Stimulated activated CD8-positive, alpha-beta memory T cell treated with anti-CD3 and anti-CD28 coated beads, Interleukin-7, amount 100 ng/mL, for 48 hours (primary cell): ENCODE data around the gene TMEM43.

Experiments
- DNase-seq, 2 donors: peaks; one replicate each; pipeline ENCODE4 v3.0.0-alpha.2; 2020; ENCODE audit warnings: low read depth in 1 of 2; ENCODE audit errors: extremely low read depth in 1 of 2

Gene TMEM43

DNA sequence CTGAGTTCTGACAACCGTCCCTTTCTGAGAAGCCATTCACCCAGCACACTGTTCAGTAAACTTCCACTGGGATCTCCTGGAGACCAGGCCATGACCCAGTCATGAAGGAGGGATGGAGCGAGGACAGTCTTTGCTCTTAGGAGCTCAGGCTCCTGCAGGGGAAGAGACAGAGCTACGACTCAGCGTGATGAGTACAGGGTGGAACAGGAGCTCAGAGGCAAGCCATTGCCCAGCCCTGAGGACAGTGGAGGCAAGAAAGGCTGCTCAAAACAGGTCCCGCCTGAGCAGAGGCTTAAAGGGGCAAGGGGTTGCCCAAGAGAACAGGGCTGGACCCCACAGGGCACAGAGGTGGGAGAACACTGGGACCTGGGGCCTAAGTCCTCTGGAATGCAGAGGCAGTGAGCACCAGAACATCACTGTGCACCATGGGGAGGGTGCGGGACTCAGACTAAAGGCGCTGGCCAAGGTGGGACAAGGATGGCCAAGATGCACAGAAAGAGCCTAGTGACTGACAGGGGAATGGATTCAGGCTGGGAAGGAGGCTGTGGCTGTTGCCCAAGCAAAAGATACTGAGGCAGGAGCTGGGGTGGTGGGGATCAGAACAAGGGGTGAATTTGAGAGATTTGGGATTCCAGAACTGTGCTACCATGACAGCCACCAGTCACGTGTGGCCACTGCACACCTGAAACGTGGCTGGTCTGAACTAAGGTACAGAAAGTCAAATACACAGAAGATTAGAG is 25.8 kb downstream of the TMEM43 start:
- no peak for DNase-seq

DNA sequence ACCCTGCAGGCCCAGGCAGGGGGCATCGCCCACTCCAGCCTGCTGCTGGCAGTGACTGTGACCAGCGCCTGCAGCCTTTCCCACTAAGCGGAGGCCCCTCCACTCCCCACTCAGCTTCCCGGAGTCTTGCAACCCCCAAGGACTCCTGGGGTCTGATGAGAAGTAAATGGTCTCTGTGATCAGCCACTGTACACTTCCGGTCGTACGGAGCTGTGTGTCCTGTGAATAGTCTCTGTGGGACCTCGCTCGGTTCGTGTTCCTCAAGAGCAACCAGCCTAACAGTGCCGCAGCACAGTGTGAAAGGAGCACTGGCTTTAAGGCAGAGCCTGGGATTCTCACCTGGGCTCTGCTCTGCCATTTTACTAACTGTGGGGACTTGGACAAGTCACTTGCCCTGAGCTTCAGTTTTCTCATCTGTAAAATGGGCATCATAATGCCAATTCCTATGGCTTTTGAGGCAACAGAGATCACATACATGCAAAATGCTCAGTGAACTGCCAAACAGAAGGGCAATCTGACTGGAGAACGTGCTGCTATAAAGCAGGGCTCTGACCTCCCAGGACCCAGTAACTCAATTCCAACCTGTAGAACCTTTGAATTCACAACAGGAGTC is 26.7 kb downstream of the TMEM43 start:
- DNase-seq, result no peak

DNA sequence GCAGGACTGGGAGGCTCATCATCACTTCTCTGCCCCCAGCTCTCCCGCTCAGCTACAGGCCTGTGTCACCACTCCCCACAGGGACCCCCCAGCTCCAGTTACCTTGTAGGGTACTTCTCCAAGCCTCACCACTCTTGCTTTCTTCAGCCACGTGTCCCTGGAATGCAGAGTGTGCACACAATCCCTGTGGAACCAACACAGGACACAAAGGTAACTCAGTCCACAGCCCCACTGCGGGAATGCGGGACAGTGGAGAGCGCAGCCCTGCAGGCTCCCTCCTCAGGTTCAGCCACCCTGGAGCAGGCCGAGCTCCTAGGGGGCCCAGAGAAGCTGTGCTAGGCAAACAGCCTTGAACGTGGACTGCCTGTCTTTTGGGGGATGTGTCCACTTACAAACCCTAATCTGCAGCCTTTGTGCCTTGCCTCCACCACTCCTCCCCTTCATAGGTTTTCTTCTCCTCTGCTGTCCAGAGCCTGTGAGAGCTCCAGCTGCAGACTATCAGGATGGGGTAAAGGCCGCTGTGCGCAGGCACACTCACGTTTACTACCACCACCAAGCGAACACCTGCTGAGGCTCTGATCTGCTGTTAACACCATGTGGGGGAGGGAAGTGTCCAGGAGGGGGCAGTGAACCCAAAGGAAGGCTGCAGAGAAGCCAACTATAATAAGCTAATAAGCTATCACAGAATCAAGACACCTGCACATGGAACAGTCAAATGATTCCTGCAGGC is 27.5 kb downstream of the TMEM43 start:
- no peak for DNase-seq

DNA sequence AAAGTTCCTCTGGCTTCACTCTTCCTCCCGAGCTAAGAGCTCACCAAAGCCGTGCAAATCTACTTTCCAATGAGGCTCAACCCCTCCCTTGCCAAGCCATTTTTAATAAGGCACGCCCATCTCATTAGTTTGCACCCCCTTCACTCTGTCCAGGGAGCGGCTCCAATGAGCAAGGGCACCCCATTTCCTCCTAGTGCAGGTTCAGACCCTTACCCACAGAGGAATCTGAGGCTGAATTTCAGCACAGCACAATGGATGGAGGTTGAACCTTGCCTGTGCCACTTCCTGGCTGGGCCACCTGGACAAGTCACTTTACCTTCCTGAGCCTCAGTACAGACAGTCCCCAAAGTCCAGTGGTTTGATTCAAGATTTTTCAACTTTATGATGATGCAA is 28.1 kb downstream of the TMEM43 start:
- DNase-seq, result no peak

DNA sequence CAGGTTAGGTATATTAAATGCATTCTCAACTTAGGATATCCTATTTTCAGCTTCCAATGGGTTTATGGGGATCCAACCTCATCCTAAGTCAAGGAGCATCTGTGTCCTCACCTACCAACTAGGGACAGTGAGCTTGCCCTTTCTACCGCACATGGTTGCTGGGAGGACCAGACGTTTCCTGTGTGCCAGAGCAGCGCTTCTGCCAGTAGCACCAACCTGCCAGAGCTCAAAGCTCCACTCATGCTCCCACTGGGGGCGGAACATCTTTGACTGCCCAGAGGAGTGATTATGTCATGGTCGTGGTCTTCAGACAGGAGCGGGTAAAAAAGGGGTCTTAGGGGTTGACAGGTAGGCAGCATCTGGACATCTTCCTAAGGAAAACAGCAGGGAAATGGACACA is 28.8 kb downstream of the TMEM43 start:
- no peak for DNase-seq

DNA sequence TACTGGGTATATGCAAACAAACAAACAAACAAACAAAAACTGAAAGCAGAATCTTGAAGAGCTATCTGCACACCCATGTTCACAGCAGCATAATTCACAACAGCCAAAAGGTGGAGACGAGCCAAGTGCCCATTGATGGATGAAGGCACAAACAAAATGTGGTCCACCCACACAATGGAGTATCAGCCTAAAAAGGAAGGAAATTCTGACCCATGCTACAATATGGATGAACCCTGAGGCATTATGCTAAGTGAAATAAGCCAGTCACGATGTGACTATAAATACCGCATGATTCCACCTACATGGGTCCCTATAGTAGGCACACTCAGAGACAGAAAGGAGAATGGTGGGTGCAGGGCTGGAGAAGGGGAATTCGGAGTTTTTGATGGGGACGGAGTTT is 29.4 kb downstream of the TMEM43 start:
- DNase-seq, result no peak

DNA sequence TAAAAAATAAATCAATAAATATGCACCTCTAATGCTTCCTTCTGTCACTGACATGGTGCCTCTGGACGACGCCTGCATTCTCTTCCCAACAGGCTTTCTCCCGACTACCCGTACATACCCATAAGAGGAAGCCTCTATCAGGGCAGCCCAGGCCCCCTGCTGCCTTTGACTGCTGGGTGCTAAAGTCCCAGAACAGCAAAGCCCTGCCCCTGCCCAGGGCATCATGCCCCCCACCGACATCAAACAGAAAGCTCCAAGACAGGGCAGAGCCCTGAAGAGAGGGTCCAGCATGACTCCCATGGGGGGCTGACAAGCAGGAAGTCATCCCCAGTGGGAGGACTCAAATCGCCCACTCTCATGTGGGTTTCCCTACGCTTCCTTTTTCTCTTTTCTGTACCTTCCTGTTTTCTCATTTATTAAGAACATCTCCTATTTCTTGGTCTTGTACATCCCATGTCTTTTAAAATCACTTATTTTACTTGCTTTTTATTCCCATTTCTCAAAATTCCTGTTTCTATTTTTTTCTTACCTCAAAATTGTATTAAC is 30.1 kb downstream of the TMEM43 start:
- DNase-seq, result no peak

DNA sequence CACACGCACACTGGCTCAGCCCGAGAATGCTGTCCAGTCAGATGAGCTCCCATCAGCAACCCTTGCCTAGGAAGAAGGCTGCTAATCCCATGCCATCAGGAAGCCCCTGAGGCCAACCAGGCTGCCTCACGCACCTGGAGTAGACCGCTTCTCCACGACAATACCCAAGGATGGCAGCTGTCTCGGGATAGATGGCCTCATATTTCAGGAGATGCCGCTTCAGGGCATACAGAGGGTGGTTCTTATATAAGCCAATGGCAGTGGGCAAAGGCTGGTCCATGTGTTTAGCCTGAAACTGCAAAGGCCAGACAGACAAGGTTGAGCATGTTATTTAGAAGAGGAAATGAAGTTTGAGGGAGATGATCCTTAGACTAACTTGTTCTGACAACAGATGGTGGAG is 31.3 kb downstream of the TMEM43 start:
- DNase-seq, result no peak

DNA sequence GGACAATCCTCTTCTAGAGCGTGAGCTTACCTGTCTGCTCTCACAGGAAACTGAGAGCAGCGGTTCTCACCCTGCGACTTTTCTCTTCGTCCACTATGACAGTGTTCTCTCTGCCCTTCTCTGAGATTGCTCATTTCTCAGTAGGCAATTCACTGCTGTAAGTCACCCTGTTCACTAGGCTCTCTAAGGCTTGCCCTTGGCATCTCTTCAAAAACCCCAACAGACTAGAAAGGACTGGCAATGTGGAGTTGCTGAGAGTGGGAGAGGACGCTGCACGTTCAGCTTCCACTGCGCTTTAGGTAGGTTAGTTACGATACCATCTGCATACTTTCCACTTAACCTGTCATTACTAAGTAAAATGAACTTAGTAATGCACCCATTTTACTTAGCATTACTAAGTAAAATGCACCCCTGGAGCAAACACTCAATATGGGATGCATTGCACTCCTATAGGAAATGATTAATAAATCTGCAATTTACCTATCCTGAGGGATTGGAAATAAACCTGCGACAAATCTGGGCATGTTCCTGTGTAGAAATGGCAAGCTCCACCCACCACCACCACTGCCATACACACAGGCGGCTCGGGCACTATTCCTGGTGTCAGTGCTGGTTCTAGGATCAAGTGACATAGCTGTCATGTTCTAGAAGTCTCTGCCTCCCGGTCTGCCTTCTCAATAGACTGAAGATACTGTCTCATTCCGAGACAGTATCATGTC is 32.1 kb downstream of the TMEM43 start:
- DNase-seq, result no peak

DNA sequence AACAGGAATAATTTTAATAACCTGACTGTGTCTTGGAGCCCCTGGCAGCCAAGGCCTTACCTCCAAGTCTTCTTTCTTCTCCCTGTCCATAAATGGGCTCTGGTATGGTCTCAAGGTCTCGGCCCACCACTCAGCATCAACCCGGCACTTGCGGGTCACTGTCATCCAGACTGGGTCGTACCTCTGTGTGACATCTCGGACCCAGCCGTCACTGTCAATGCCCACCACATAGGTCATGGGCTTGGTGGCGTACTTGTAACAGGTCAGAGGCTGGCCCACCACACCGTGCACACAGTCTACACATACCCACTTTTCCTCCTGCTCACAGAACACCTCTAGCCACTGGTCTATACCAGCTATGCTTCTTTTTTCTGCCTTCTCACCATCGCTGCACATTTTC is 33.1 kb downstream of the TMEM43 start:
- DNase-seq, result no peak

DNA sequence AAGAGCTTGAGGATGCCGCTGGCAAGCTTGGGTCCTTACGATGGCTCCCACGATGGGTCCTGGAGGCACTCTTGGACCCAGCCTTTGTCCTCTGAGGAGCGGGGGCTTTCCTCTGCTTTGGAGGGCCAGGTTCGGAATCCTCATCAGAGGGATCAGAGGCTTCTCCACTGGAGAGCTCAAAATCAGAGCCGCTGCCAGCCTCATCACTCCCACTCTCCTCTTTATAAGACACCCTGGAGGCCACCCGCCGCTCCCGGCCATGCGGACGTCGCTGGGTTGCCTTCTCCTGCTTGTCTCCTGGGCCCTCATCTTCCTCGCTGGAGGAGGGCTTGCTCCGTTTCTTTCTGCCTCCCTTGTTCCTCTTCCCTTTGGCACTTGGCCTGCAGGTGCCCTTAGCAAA is 33.5 kb downstream of the TMEM43 start:
- DNase-seq, result no peak

DNA sequence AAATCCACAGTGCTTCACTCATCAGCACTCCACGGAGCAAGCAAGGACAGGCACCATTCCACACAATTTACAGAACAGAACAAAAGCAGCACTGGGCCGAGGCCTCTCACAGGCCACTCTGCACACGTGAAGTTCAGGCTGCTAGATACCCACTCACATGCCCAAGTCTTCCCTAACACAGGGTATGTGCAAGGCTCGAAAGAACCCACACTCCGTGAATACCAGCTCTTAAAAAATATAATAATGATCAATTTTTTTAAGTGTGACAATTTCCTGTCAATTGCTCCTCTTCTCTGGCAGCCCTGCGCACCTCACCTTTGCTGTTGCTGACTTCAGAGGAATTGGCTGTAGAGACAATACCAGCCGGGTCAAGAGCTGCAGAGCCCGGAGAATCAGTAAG is 34.6 kb downstream of the TMEM43 start:
- DNase-seq, result no peak

DNA sequence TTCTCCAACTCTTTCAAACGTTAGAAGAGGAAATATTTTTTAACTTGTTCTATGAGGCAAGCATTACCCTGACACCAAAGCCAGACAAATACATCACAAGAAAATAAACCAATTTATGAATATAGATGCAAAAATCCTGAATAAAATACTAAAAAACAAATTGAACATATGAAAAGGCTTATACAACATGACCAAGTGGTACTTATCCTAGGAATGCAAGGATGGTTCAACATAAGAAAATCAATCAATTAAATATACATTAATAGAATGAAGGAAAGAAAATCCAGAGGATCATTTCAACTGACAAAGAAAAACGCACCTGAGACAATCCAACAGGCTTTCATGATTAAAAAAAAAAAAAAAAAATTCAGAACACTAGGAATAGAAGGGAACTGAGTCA is 36.4 kb downstream of the TMEM43 start:
- no peak for DNase-seq

DNA sequence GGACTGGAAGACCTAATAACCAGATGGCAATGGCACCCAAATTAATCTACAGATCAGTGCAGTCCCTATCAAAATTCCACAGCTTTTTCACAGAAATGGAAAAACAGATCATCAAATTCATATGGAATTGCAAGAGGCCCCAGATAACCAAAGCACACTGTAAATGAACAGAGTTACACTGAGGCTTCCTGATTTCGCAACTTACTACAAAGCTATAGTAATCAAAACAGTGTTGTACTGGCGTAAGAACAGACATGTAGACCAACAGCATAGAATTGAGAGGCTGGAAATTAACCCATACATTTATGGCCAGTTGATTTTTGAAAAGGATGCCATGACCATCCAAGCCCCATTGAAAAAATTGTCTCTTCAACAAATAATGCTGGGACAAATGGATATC is 37.3 kb downstream of the TMEM43 start:
- DNase-seq, result no peak

DNA sequence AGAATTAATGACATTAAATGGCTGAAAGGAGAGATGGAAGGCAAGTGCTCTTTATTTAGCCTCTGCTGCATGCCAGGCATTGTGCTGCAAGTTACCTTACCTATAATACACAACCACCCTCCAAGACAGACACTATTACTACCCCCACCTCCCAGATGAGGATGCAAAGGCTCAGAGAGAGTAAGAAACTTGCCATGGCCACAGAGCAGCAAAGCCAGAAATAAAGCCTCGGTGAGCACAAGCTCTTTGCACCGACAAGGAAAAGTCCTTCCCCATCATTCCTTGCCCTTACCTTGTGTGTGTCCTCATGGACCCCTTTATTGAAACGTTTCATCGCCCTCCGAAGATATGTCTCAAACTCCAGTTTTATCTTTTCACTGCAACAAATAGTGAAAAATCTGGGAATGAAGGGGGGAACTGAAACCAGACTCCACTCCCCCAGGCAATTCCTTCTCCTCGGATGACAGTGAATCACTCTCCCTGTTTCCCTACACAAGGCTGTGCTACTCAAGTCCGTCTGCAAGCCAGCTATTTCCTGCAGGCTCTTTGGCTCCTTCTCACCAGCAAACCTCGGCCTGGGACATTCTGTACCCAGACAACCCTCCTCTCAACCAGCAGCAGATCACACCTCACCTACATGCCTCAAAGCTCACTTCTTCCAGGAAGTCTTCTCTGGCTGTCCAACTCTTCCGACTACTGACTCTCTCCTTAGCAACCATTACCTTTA is 42.2 kb downstream of the TMEM43 start:
- DNase-seq, result no peak

DNA sequence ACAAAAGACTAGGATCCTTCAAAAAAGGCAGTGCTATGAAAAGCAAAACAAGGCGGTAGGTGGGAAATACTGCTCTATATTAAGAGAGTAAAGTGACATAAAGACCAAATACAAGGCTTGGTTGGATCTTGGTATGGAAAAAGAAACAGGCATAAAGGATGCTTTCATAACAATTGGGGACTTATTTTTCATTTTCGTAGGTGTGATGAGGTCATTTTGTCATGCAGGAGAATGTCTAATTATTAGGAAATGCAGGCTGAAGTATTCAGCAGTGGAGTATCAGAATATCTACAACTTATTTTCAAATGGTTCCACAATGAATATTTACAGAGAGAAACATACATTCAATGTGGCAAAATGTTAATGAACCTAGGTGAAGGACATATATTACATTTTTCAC is 44.6 kb downstream of the TMEM43 start:
- no peak for DNase-seq

DNA sequence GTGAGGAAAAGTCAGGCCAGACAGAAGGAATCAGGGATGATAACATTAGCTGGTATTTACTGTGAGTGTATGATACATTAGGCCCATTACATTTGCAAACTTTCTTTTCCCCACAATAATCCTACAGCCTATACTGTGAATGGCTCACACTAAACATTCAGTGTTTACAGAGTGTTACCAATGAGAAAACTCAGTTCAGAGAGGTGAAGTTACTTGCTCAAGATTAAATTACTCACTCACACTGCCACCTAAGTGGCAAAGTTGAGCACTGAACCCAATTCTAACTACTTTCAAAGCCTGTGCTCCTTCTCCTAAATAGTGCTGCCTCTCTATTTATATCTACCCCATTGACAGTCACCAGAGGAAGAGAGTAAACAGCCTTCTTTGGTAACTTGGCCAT is 45.0 kb downstream of the TMEM43 start:
- no peak for DNase-seq

DNA sequence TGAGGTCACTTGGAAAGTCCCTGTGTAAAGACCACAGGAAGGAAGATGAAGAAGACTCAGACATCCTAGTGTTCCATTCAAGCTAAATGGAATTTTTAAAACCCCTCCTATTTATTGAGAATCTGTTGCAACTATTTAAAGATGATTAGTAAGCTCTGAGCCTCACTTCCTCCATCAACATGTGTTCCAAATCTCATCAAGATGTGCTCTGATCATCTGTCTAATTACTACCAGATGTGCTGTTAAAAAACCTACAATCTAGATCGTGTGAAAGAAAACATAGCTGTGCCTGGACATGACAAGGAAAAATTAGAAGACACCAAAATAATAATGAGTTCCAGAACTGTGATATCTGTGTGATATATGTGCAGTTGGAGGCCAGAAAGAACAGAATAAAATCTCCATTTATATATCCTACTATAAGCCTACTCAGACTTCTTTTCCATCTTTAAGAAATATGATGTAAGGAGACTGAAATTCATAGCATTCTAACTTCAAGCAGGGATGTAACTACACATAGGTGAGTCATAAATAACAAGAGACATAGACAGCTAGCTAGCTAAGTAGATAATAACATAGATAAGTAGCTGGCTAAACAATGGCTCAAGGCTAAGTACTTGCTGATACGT is 45.8 kb downstream of the TMEM43 start:
- DNase-seq, result no peak

DNA sequence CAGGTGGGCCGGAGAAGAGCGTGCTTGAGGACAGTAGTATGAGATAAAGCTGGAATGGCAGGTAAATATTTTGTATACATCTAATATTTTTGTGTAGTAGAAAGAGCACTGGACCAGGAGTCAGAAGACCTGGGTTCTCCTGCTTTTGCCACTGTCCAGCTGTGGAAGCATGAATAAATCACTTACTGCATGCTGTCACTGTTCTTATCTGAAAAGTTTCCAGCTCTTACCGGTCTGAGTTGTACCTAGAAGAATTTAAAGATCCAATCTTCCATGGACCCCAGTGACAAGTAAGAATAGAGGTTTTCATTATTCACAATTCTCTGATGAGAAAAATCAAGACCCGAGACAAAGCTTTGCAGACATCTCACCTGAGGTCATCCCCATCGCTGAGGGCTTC is 47.6 kb downstream of the TMEM43 start:
- DNase-seq, result no peak

DNA sequence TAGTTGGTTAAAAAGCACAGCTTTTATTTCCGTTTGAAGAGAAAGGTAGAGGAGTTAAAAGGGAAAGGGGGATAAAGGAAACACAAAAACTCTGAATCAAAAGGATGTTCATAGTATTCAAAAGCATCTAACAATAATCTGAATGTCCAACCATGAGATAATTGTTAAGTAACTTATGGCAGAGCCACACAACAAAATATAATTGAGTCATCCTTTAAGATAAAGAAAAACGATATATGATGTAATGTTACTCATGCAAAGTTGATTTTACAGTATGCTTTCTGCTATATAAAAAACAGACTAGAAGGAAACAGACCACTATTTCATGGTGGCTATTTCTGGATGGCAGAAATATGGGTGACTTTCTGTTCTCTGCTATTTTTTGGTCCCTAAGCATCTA is 49.6 kb downstream of the TMEM43 start:
- no peak for DNase-seq
